Endometrium (tissue), 2 donors: ENCODE measurements around the gene CNNM4.

Experiments used
- FAIRE-seq: peaks from 2 replicates; lab custom pipeline; 2012; peaks lifted over from hg19 to GRCh38; lab: Jason Lieb, UNC
- donor health status: control.
- donor health status: control.

CNNM4 gene

DNA sequence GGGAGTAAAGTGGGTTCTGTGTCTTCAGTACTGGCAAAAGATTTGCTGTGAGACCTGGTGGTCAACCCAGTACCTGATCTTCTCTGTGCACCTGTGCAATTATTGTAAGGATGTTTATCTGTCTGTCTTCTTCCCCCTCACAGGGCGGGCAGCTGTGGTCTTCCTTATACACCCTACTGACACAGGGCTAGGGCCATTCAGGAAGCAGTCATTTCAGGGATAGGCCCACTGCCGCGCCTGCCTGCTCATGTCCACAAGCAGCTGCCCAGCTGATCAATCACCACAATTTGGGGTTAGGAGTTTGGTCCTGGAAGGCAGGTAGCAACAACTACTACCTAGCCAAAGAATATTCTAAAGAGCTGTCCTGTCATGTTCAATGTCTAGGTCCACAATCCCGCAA is 1.2 kb upstream of the CNNM4 start:
- no peak for FAIRE-seq

DNA sequence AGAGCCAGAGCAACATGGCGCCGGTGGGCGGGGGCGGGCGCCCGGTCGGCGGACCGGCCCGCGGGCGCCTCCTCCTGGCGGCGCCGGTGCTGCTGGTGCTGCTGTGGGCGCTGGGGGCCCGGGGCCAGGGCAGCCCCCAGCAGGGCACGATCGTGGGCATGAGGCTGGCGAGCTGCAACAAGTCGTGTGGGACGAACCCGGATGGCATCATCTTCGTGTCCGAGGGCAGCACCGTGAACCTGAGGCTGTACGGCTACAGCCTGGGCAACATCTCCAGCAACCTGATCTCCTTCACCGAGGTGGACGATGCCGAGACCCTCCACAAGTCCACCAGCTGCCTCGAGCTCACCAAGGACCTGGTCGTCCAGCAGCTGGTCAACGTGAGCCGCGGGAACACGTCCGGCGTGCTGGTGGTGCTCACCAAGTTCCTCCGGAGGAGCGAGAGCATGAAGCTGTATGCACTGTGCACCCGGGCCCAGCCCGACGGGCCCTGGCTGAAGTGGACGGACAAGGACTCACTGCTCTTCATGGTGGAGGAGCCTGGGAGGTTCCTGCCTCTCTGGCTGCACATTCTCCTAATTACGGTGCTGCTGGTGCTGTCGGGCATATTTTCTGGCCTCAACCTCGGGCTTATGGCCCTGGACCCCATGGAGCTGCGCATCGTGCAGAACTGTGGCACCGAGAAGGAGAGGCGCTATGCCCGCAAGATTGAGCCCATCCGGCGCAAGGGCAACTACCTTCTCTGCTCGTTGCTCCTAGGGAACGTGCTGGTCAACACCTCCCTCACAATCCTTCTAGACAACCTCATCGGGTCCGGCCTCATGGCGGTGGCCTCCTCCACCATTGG is 507 bp downstream of the CNNM4 start:
- FAIRE-seq = no peak

DNA sequence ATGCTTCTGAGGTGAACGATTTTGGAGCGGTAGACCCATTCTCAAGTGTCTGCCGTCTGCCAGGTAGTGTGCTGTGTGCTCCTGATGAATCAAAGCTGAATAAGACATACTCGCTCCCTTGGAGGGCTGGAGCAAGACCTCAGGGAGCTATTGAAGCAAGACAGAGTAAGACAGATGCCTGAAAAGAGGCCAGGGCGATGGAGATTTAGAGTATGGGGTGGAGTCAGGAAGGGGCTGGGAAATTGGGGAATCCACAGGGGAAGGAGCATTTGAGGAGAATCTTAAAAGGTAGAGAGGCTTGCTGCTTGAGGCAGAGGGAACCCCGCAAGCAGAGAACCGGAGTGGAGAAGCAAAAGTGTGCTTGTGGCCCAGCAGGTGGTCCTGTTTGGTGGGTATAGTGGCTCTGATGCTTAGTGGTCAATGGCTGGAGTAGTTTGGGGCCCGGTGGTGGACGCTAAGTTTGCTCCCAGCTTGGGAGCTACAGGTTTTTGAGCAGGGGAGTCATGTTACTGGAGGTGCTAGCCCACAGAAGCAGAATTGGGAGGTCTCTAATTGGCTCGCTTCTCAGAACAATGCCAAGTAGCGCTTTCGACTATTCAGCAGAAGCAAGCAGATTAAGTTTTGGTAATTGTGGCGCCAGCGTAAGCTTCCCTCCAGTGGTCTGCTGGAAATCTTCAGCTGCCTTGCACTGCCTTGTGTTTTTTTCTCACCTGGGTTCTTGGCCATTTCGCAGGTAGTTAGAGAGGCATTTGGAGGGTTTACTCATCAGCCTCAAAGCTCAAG is 2.0 kb downstream of the CNNM4 start:
- no peak for FAIRE-seq

DNA sequence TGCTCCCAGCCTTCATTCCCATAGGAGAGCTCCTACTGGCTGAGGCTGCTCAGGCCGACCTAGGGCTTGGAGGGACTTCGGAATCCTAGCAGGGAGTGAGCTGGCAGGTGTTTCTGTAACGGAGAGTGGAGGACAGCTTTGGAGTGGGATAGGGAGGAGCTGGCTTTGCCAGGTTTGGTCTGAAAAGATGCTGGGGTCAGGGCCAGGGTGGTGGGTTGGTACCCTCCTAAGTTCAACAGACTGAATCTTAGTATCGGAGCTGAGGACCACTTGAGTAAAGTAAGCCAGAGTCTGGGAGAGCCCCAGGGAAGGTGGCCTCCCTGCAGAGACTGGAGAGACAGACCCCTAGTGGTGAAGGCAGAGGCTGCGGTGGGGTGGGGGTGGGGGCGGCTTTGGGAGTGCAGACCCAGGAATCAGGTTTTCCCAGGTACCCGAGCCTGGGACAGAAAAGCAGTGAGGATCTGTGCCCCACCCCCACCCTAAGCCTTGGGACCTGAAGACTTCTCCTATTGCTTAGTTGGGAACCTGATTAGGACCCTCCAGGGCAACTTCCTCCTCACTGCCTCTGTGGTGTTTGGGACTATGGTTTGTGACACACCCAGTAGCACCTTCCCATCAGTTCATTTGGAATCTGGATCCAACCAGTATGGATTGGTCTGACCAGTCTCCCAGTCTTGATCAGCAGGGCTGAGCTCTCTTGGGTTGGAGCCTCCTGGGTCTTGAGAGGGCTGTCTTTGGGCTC is 3.0 kb downstream of the CNNM4 start:
- FAIRE-seq = no peak

DNA sequence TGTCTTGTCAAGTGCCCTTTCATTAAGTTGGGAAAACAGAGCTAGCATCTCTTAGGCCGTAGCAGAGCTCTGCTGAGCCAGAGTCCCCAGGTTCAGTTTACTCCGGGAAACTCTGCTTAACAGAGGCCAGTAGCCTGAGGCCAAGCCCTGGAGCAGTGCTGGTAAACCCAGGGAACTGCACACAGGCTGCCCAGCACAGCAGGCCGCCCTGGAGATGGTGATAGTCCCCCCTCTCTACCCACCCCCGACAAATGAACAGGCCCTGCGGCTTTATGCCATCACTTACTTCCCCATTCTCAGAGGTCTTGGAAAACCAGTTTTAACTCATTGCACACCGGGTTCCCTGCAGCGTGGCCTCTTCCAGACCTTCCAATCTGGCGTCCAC is 3.5 kb downstream of the CNNM4 start:
- FAIRE-seq = no peak

DNA sequence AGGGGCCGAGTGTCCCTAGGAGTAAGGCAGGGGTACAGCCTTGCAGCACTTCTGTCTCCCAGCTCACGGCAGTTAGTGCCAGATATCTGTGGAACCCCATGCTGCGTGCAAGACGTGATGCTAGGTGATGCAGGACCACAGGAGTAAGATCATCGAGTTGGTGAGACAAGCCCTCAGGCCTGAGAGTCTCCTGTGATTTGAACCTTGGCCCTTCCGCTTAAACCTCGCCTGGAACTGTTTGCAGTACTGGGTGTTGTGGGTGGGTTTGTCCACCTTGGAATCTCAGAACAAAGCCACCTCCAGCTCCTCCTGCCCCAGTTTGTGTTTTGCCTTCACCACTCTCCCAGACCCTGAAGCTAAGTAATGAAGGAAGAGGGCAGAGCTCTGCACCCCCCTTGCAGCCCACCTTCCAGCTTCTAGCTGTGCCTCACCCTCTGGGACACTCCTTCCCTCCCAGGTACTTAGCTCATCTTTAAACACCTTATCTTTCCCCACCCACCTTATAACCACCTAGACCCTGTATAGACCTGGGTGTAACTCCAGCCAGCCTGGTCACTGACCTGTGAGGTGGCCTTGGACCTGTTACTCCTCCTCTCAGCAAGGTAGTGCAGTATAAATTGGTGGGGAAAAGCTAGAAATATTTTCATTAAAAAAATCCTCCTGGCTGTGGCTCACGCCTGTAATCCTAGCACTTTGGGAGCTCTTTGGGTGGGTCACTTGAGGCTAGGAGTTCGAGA is 6.6 kb downstream of the CNNM4 start:
- no peak for FAIRE-seq

DNA sequence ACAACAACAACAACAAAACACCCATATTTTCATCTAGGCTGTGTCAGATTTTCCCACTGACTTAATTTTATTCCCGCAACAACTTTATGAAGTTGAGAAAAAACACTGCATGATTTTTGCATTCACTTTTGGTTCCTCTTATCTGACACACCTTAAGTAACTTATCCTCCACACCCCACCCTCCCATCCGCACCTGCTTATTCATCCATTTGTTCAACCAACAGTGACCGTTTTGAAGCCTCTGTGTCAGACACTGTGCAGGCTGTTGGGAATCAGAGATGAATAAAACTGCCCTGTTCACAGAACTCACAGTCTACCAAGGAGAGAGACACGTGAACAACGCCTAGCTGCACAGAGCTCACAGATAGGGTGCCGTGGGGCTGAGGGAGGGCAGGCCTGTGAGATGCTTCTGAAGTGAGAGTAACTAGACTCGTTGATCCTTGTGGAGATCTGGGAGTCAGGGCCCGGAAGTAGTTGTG is 7.4 kb downstream of the CNNM4 start:
- FAIRE-seq = no peak

DNA sequence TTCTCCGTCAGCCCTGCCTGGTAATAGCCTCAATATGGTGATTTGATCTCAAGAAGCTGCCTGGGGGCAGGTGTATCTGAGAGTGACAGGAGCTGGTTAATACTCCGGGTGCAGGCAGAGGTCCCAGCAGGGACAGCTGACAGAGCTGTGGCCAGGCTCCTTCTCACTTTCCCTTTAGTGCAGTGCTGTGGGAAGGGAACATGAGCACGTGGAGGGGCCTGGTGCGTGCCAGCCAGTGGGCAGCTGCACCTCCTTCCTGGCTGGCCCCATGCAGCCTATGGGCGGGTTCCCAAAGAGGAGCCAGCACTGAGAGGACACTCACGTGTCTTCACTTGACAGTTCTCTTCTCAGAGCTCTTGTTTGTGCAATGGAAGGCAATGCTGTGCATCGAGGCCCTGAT is 9.1 kb downstream of the CNNM4 start:
- no peak for FAIRE-seq

DNA sequence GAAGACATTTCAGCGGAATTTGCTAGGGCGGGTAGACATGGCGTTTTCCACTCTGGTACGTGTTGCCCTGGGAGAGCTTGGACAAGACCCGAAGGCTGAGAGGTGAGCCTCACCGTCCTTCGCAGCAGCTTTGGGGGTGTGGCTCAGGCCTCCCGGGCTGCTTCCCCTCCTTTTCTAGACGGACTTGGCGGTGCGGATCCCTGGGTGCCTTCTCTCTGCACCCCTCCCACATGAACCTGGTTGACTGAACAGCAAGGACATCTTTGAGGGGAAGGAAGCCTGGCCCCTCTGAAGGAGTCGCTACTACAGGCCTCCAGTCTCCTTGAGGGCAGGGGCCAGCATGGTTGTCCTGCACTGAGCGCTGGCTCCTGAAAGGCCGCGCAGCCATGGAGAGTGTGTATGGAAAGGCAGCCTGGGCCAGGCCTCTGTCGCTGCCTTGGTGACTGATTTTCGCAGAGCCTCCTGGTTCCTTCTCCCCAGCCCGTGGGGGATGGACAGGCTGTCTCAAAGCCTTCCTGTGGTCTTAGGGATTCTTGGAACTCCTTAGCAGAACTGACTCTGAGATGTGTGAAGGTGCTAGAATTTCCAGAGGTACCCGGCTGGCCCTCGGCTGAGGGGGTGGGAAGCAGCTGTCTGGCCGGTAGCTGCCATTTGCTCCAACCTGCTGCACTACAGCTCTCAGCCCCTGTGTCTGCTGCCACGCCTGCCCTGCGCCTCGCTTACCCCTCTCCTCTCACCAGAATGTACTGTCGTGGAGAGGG is 9.9 kb downstream of the CNNM4 start:
- FAIRE-seq = no peak

DNA sequence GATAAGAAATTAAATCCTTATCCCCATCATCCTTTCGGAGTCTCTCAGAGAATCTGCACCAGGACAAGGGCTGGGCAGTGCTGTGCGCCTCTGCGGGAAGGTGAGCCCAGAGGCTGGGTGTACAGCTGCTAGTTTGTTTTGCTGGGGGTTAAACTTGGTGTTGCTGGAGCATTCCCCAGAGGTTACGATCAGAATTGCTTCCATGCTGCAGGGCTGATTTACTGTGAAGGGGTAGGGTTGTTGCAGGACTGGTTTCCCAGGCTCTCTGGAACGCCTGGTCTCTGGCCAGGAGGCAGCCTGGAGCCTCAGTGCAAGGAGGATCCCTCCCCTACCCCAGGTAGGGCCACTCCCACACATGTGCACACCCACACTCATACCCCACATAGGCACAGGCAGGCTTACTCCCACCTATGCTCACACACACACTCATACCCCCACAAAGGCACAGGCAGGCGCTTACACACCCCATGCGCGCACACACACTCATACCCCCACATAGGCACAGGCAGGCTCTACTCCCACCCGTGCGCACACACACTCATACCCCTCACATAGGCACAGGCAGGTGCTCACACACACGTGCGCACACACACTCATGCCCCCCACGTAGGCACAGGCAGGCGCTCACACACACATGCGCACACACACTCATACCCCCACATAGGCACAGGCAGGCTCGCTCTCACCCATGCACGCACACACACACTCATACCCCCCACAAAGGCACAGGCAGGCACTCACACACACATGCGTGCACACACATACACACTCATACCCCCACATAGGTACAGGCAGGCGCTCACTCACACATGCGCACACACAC is 11.3 kb downstream of the CNNM4 start:
- FAIRE-seq = no peak

DNA sequence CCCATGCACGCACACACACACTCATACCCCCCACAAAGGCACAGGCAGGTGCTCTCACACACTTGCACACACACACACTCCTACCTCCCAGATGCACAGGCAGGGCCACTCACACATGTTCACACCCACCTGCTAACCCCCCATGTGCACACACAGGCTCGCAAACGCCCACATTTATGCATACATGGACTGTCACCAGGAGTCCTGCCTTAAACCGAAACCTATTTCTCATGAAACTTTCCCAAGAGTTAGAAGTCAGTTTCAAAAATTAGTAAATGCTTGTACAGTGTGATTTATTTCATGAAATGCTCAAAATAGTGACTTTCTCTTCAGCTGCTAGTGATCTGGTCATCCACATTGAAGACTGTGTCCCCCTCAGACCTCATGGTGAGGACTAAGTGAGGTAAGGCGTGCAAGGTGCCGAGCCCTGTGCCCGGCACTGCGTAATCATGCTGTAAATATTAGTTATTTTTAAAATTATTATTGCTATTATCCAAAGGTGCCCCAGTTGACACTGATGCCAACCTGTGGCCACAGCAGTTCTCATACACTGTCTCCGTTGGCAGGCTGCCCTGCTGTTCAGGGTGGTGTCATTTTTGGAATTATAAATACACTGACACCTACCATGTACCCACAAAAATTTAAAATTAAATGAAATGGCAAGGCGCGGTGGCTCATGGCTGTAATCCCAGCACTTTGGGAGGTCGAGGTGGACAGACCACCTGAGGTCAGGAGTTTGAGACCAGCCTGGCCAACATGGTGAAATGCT is 12.4 kb downstream of the CNNM4 start:
- no peak for FAIRE-seq

DNA sequence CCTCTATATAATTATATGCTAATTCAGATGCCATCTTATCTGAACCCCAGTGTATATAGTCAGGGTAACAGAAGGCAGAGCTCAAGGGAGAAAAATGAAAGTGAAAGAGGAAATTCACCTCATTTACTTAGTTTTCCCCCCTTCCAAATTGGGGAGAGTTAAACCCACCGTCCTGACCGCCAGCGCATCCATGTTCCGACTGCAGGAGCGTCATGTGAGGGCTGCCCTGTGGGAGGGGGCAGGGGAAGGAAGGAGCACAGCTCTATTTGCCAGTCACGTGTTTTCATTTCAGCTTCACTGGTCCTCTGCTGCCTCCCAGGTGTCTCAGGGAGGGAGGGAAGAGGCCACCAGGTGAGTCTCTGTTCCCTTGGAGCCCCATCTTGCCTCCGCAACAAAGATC is 13.2 kb downstream of the CNNM4 start:
- no peak for FAIRE-seq

DNA sequence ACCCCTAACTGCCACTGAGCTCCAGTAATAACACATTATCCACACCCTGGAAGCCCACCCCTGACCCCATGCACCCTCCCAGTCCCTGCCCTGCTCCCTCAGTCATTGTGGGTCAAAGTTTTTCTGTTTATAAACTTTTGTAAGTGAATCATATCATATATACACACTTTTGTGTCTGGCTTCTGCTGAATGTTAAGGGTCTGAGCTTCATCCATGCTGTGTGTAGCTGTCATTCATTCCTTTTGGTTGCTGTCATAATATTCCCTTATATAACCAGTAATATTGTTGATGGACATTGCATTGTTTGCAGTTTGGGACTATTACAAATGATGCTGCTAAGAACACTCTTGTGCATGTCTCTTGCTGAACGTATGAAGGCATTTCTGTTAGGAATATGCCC is 14.5 kb downstream of the CNNM4 start:
- FAIRE-seq = no peak

DNA sequence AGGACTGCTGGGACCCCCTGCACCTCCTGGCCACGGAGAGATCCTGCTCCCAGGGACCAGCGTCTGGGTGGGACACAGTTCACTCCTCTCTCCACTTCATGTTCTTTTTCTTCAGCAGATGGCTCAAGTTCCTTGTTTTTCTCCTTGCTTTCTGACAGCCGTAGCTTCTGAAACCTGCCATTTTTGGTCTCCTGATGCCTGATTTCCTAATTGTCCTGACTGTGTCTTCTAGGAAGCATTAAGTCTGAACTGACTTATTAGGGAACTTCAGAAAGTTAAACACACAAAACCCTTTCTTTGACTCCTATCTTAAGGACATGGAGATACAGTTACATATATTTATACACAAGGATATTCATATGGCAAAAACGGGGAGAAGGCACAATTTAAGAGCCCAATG is 22.7 kb downstream of the CNNM4 start:
- FAIRE-seq = no peak

DNA sequence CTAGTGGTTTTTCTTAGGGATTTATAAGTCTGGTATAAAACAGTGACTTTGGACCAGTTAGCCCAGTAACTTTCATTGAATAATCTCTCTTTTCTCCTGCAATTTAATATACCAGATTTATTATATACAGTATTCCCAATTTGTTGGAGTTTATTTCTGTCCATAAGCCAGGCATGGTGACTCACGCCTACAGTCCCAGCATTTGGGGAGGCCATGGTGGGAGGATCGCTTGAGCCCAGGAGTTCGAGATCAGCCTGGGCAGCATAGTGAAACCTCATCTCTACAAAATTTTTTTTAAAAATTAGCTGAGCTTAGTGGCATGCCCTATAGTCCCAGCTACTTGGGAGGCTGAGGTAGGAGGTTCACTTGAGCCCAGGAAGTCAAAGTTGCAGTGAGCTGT is 26.7 kb downstream of the CNNM4 start:
- no peak for FAIRE-seq

DNA sequence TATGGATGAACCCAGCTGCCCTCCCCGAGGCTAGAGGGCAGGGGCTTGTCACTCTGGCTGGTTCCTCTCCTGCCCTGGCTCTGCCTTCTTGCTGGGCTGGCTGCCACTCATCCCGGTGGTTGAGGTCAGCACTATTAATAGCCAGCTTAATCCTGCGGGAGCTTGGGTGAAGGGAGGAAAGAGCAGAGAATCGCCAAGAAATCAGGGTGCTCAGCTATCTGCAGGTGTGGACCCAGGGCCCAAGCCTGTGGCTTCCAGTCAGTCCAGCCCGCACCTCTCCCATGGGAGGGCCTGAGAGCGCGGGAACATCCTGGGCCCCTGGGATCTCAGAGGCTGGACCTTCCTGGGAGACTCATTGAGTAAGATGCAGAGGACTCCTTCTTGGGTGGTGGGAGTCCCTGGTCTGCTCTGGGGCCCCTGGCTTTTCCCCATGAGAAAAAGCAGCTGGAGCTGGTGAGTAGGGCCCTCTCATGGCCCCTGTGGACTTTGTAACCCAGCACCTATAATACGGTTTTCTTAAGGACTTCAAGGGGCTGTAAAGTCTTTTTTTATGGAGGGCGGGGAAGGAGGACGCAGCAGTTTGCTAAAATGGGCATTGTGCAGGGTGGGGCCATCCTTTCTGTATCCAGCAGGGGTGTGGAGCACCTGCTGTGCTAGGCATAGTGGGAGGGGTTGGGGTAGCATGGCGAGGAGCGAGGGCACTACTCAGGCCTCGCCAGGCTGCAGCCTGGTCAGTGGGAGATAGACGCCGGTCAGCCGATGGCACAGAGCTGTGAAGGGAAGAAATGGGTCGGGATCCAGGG is 27.9 kb downstream of the CNNM4 start:
- FAIRE-seq = no peak

DNA sequence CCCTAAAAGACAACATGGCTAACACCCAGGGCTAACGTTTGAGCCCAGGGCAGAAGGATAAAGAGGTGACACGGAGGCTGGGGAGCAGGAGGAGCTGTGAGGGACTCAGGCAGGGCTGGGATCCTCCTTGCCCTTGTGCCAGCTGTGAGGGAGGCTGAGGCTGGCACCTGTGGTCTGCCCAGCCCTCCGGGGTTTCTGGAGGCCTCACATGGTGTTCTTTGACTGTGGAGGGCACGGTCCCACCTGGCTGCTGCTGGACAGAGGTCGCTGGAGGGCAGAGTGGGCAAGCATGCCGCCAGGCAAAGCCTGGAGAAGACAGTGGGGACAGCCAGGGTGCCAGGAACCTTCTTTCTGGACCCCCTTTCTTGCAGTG is 28.5 kb downstream of the CNNM4 start:
- no peak for FAIRE-seq

DNA sequence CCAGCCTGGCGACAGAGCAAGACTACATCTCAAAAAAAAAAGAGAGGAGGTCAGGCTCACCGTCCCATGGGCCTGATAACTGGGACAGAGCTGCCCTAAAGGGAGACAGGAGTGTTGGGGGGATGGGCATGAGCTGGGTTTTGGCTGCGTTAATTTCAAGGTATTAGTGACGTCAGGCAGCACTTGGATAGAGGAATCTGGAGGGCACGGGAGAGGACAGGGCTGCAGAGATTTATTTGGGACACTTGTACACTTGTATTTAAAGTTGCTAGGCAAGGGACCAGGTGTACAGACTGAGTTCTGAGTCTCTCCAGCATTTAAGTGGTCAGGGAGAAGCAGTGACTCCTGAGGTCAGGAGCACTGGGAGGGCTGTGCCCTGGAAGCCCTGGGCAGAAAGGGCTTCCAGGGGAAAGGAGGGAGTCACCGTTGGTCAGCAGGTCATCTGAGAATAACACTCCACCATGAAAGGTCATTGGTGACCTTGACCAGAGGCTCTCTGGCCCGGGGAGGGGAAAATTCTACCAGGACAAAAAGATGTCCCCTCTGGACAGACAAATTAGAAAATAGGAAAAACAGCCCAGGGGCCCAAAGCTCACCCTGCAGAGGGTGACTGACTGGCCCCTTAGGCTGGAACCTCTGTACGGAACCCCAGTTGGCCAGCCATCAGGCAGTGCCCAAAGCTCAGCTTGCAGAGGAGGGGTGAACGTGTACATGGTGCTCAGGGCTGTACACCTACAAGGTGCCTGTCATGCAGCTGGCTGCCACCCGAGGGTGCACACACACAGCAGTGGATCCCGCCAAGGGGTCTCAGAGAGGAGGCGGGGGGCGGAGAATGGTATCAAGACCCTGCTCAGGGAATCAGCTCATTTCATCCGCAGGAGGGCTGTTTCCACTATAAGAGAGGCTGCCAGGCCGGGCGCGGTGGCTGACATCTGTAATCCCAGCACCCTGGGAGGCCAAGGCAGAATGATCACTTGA is 32.4 kb downstream of the CNNM4 start:
- FAIRE-seq = no peak
